MCF 10A (cell line): ENCODE data around the gene BAZ2B. TPM values are rescaled to one million over a fixed set of nuclear protein-coding genes. Genes with fewer than 3 reads are reported as not detected.

Source experiments
- BruUV-seq: library from RNA; stranded (reverse); fragments of 400-500 nt; replicated peaks from 2 replicates; lab custom pipeline; 2021; lab: Mats Ljungman, UMichigan
- CTCF ChIA-PET: fragments of 300-600 bp; sonication (Branson Sonifier 250); formaldehyde crosslinking; extraction: SDS; loops from one replicate; lab custom pipeline; 2021; ENCODE audit warnings: antibody characterized with exemption, inconsistent platforms; lab: Yijun Ruan, JAX
- POLR2A ChIA-PET: fragments of 300-600, 350-650 bp; sonication (Branson Sonifier 250); formaldehyde crosslinking; extraction: SDS; loops from one replicate; lab custom pipeline; 2020; ENCODE audit warnings: antibody characterized with exemption, inconsistent platforms; lab: Yijun Ruan, JAX
- DNase-seq: peaks from one replicate; pipeline ENCODE4 v3.0.0-alpha.2; 2018; ENCODE audit not compliant: unreplicated experiment
- H3K27ac Mint-ChIP-seq: one replicate; pipeline ENCODE4 v1.8.0; 2022; ENCODE audit warnings: mild to moderate bottlenecking, low read depth, mixed read lengths; ENCODE audit not compliant: unreplicated experiment
- H3K27me3 Mint-ChIP-seq: one replicate; pipeline ENCODE4 v1.8.0; 2022; ENCODE audit warnings: mixed read lengths; ENCODE audit not compliant: insufficient read depth, unreplicated experiment
- H3K36me3 Mint-ChIP-seq: one replicate; pipeline ENCODE4 v1.8.0; 2022; ENCODE audit warnings: mild to moderate bottlenecking, moderate library complexity, mixed read lengths; ENCODE audit not compliant: insufficient read depth, unreplicated experiment
- H3K4me1 Mint-ChIP-seq: one replicate; pipeline ENCODE4 v1.8.0; 2022; ENCODE audit warnings: mixed read lengths; ENCODE audit not compliant: insufficient read depth, unreplicated experiment
- H3K4me3 Mint-ChIP-seq: one replicate; pipeline ENCODE4 v1.8.0; 2022; ENCODE audit warnings: mild to moderate bottlenecking, moderate library complexity, mixed read lengths; ENCODE audit not compliant: unreplicated experiment
- H3K9me3 Mint-ChIP-seq: one replicate; pipeline ENCODE4 v1.8.0; 2022; ENCODE audit warnings: mixed read lengths; ENCODE audit not compliant: unreplicated experiment
- CTCF ChIP-seq: fragments of 200-600 bp; IDR thresholded peaks from one replicate; pipeline ENCODE4 v1.8.0; 2022; ENCODE audit warnings: antibody characterized with exemption, mild to moderate bottlenecking; ENCODE audit not compliant: unreplicated experiment
- intact Hi-C: fragments of 100-400 bp; cut with micrococcal nuclease; formaldehyde crosslinking; loops from 2 replicates; pipeline ENCODE4 v1.14.1; 2022
- total RNA-seq: library from RNA; stranded (reverse); gene quantifications from 2 replicates; pipeline ENCODE4 v1.2.3, GENCODE V29; 2022

BAZ2B gene
- total RNA-seq, 1 experiment from 2014 or later = 51.8 TPM

GRCh38 chr2:159471340-159471739, 145.0 kb downstream of the BAZ2B start:
- Mint-ChIP-seq H3K9me3 (peaks cover 17% of the 10 kb centered on the region), H3K27ac (no peak overlapping the region), H3K4me3 (no peak overlapping the region), H3K4me1 (no peaks in the 10 kb centered on the region), H3K27me3 (no peaks in the 10 kb centered on the region), H3K36me3 (peaks cover 33% of the 10 kb centered on the region)
- BruUV-seq = no TSS peak
- POLR2A ChIA-PET = interaction anchor here (0.9 to 1.6 kb wide), 2 partner anchors 30 to 241 kb away, joined by 3 to 5 read pairs; partner anchors contain the start of gene MARCHF7
- DNase-seq = no peak
- TF ChIP-seq CTCF = no peak
- intact Hi-C loops = no loop called here
- CTCF ChIA-PET = interaction anchor here (0.6 to 1.2 kb wide), 2 partner anchors 97 to 272 kb away, joined by 3 read pairs; no protein-coding TSS in a partner anchor

- peaks cover 20% of the 10 kb centered on the region for H3K36me3 Mint-ChIP-seq
- intact Hi-C loops = no loop called here
- no peaks in the 10 kb centered on the region for H3K4me1 Mint-ChIP-seq
- ChIA-PET CTCF (no interaction called here), POLR2A (no interaction called here)
- TF ChIP-seq CTCF = no peak
- no peak overlapping the region for H3K27ac Mint-ChIP-seq
- H3K27me3 Mint-ChIP-seq = no peaks in the 10 kb centered on the region
- BruUV-seq = no TSS peak
- DNase-seq = no peak
- peaks cover 10% of the 10 kb centered on the region for H3K9me3 Mint-ChIP-seq
- no peak overlapping the region for H3K4me3 Mint-ChIP-seq
Measured at GRCh38 chr2:159468257-159468656, 148.1 kb downstream of the BAZ2B start.

GRCh38 chr2:159462961-159463360, 153.4 kb downstream of the BAZ2B start:
- Mint-ChIP-seq H3K27me3 (no peaks in the 10 kb centered on the region), H3K9me3 (peaks cover 6% of the 10 kb centered on the region), H3K4me1 (no peaks in the 10 kb centered on the region), H3K27ac (no peak overlapping the region), H3K36me3 (peaks cover 33% of the 10 kb centered on the region), H3K4me3 (no peak overlapping the region)
- no TSS peak for BruUV-seq
- no peak for DNase-seq
- ChIA-PET POLR2A (no interaction called here), CTCF (no interaction called here)
- intact Hi-C loops = no loop called here
- no peak for TF ChIP-seq CTCF

- intact Hi-C loops = no loop called here
- H3K27ac Mint-ChIP-seq = no peak overlapping the region
- no TSS peak for BruUV-seq
- no peak for TF ChIP-seq CTCF
- H3K4me1 Mint-ChIP-seq = peaks cover 6% of the 10 kb centered on the region
- POLR2A ChIA-PET = interaction anchor here (1.3 kb wide), 1 partner anchor 250 kb away, joined by 4 read pairs; the partner anchor contains the start of gene MARCHF7
- no peak for DNase-seq
- H3K4me3 Mint-ChIP-seq = no peak overlapping the region
- CTCF ChIA-PET = interaction anchor here (0.7 kb wide), 1 partner anchor 32 kb away, joined by 3 read pairs; no protein-coding TSS in a partner anchor
- H3K9me3 Mint-ChIP-seq = no peaks in the 10 kb centered on the region
- no peaks in the 10 kb centered on the region for H3K27me3 Mint-ChIP-seq
- H3K36me3 Mint-ChIP-seq = peaks cover 28% of the 10 kb centered on the region
Measured at GRCh38 chr2:159462201-159462785, 154.1 kb downstream of the BAZ2B start.
